Measurements from ENCODE around the gene IGFALS.

The IGFALS gene

GRCh38 chr16:1775006-1775845 is 18.3 kb downstream of the IGFALS start:
- DNase-seq: peak; percentile 24

GRCh38 chr16:1774448-1774780 is 19.1 kb downstream of the IGFALS start:
- no peak for DNase-seq

- peak; percentile 31 for DNase-seq
Observed at GRCh38 chr16:1773703-1774447, 19.6 kb downstream of the IGFALS start.

GRCh38 chr16:1772908-1773702 is 20.4 kb downstream of the IGFALS start, which contains the start of gene MRPS34:
TSS of gene MRPS34 (minus strand) at chr16:1773134. CDS start at chr16:1773119, 15 bp downstream.
- peak; percentile 88 for DNase-seq

- DNase-seq: peak; percentile 30
Observed at GRCh38 chr16:1772362-1772907, 21.1 kb downstream of the IGFALS start, which contains the start of gene EME2. TSS of gene EME2 (plus strand) at chr16:1772810. CDS start at chr16:1773228, 418 bp downstream.

GRCh38 chr16:1771864-1772361 is 21.6 kb downstream of the IGFALS start:
- DNase-seq: no peak

- peak; percentile 86 for DNase-seq
Observed at GRCh38 chr16:1771188-1771863, 22.2 kb downstream of the IGFALS start, which contains the start of gene NME3. TSS of gene NME3 (minus strand) at chr16:1771543. CDS start at chr16:1771534, 9 bp downstream.

GRCh38 chr16:1770328-1771187 is 22.9 kb downstream of the IGFALS start:
- DNase-seq: no peak

GRCh38 chr16:1769402-1770300 is 23.9 kb downstream of the IGFALS start:
- DNase-seq: peak; percentile 30

- DNase-seq: peak; percentile 34
Observed at GRCh38 chr16:1768767-1769401, 24.6 kb downstream of the IGFALS start.

- DNase-seq: no peak
Observed at GRCh38 chr16:1768061-1768766, 25.3 kb downstream of the IGFALS start.

GRCh38 chr16:1767116-1767994 is 26.1 kb downstream of the IGFALS start:
- DNase-seq: no peak

- no peak for DNase-seq
Observed at GRCh38 chr16:1766701-1767100, 26.8 kb downstream of the IGFALS start.

GRCh38 chr16:1766231-1766630 is 27.3 kb downstream of the IGFALS start:
- no peak for DNase-seq

- DNase-seq: no peak
Observed at GRCh38 chr16:1765826-1766225, 27.7 kb downstream of the IGFALS start.

GRCh38 chr16:1764971-1765370 is 28.5 kb downstream of the IGFALS start:
- DNase-seq: peak; percentile 23

Measured in right hindlimb (tissue), 1 donor.